GM12878 (cell line): ENCODE data around the gene AKT1S1. TPM values are rescaled to one million over a fixed set of nuclear protein-coding genes. Genes with fewer than 3 reads are reported as not detected.
A peak's percentile ranks its signal among the peaks of the same experiment; 100 is the strongest.

ENCODE experiments used
- ATAC-seq: fragments of 200-7000 bp; cut with Tn5 transposase; 3 replicates; pipeline ENCODE4 v1.9.1; 2020; ENCODE audit warnings: mild to moderate bottlenecking, moderate library complexity
- BruUV-seq: library from RNA; stranded (reverse); fragments of 400-500 nt; replicated peaks from 2 replicates; lab custom pipeline; 2021; lab: Mats Ljungman, UMichigan
- CTCF ChIA-PET: fragments of 300-600 bp; sonication (Branson Sonifier 250); formaldehyde crosslinking; extraction: SDS; loops from one replicate; lab custom pipeline; 2021; ENCODE audit warnings: inconsistent platforms; lab: Yijun Ruan, JAX
- POLR2A ChIA-PET: fragments of 350-600 bp; formaldehyde crosslinking; extraction: SDS; loops from one replicate; lab custom pipeline; 2021; ENCODE audit warnings: inconsistent platforms; lab: Charles Lee
- RAD21 ChIA-PET: fragments of 300-600 bp; sonication (Branson Sonifier 250); formaldehyde crosslinking; loops from one replicate; lab custom pipeline; 2023; ENCODE audit warnings: antibody characterized with exemption; ENCODE audit not compliant: unreplicated experiment; lab: Charles Lee
- SMC1A ChIA-PET: fragments of 300-600 bp; sonication (Branson Sonifier 250); formaldehyde crosslinking; loops from one replicate; lab custom pipeline; 2023; ENCODE audit not compliant: unreplicated experiment, uncharacterized antibody; lab: Charles Lee
- DNase-seq: peaks from one replicate; pipeline ENCODE4 v3.0.0-alpha.2; 2011; ENCODE audit warnings: low read depth, low spot score
- FAIRE-seq: peaks from 3 replicates; lab custom pipeline; 2011; peaks lifted over from hg19 to GRCh38; lab: Jason Lieb, UNC
- H2AFZ ChIP-seq: 2 replicates; pipeline ENCODE4 v1.6.0; 2011; ENCODE audit warnings: low read depth, low read length, control low read depth; ENCODE audit not compliant: control insufficient read depth
- H3K27ac ChIP-seq: 2 replicates; pipeline ENCODE4 v1.5.1; 2011; ENCODE audit warnings: control low read depth; ENCODE audit not compliant: control insufficient read depth, insufficient read depth
- H3K27me3 ChIP-seq, 2 experiments: replicated peaks in 1 of 2; 2 replicates each; pipeline versions ENCODE4 v1.6.0 to v1.6.1; 2011; ENCODE audit warnings: low read length in 1 of 2; ENCODE audit not compliant: control insufficient read depth in 2 of 2, insufficient read depth in 2 of 2
- H3K36me3 ChIP-seq, 2 experiments: 2 replicates each; pipeline ENCODE4 v1.5.1; 2011; ENCODE audit warnings: low read length in 1 of 2; ENCODE audit not compliant: control insufficient read depth in 2 of 2, insufficient read depth in 2 of 2
- H3K4me1 ChIP-seq: 2 replicates; pipeline ENCODE4 v1.6.1; 2011; ENCODE audit warnings: mild to moderate bottlenecking, low read length, moderate library complexity, mixed read lengths; ENCODE audit not compliant: control insufficient read depth, insufficient read depth
- H3K4me2 ChIP-seq: 2 replicates; pipeline ENCODE4 v1.6.0; 2011; ENCODE audit warnings: control low read depth; ENCODE audit not compliant: control insufficient read depth, insufficient read depth
- H3K4me3 ChIP-seq: fragments of 200-600 bp; sonication (generic); 2 replicates; pipeline ENCODE4 v1.5.1; 2016
- H3K79me2 ChIP-seq: 2 replicates; pipeline ENCODE4 v1.6.0; 2011; ENCODE audit warnings: low read length; ENCODE audit not compliant: control insufficient read depth, insufficient read depth
- H3K9ac ChIP-seq: 2 replicates; pipeline ENCODE4 v1.8.0; 2011; ENCODE audit warnings: low read length, control low read depth, mixed read lengths; ENCODE audit not compliant: control insufficient read depth, insufficient read depth
- H3K9me3 ChIP-seq: replicated peaks from 3 replicates; pipeline ENCODE4 v1.5.1; 2011; ENCODE audit warnings: mild to moderate bottlenecking, low read length; ENCODE audit not compliant: control insufficient read depth, insufficient read depth
- H4K20me1 ChIP-seq: 2 replicates; pipeline ENCODE4 v1.6.0; 2011; ENCODE audit not compliant: control insufficient read depth, insufficient read depth
- CBX3 ChIP-seq: fragments of 200-600 bp; sonication (generic); IDR thresholded peaks from 2 replicates; pipeline ENCODE4 v1.6.1; 2016; ENCODE audit warnings: low read depth, borderline replicate concordance
- IKZF2 ChIP-seq, 2 experiments: fragments of 450-650 bp; IDR thresholded peaks; 2 replicates each; pipeline ENCODE4 v1.6.1; 2017; ENCODE audit warnings: mild to moderate bottlenecking in 2 of 2, moderate library complexity in 2 of 2
- RELA ChIP-seq: fragments of 450-650 bp; IDR thresholded peaks from 2 replicates; pipeline ENCODE4 v1.8.0; 2014; ENCODE audit warnings: borderline replicate concordance; ENCODE audit not compliant: partially characterized antibody
- TCF12 ChIP-seq: IDR thresholded peaks from 2 replicates; pipeline ENCODE4 v1.6.1; 2011; ENCODE audit warnings: low read depth, mild to moderate bottlenecking, low read length
- ZNF274 ChIP-seq: IDR thresholded peaks from one replicate; pipeline ENCODE4 v1.8.0; 2011; ENCODE audit not compliant: insufficient read length, insufficient read depth
- WGBS: methylation state at CpG from one replicate; pipeline ENCODE4 v1.1.6; 2016; ENCODE audit warnings: low lambda C conversion rate; ENCODE audit not compliant: insufficient replicate concordance, insufficient coverage; ENCODE audit errors: missing lambda C conversion rate; 5-methylcytosine and 5-hydroxymethylcytosine counted together
- in situ Hi-C: fragments of 300-500 bp; cut with MboI; formaldehyde crosslinking; loops from 9 replicates; pipeline ENCODE4 v1.14.3; 2018; ENCODE audit warnings: mixed read lengths
- intact Hi-C: fragments of 100-400 bp; cut with micrococcal nuclease; formaldehyde crosslinking; loops from one replicate; pipeline ENCODE4 v1.14.2; 2022; ENCODE audit not compliant: unreplicated experiment
- polyA plus RNA-seq, 11 experiments: library from polyadenylated mRNA; depleted of rRNA in 4 of 11; unstranded in 6 of 11; stranded (reverse) in 5 of 11; fragments of >200 nt; fragmentation: Nextera tagmentation in 4 of 11; fragmentation: Illumina TruSeq in 1 of 11; extraction: Ambion mirVana in 4 of 11; extraction: Trizol in 1 of 11; gene quantifications; 1 replicate in 1 of 11; 2 replicates in 10 of 11; pipeline versions ENCODE4 v1.2.1 to v1.2.3, GENCODE V29; 2011 to 2016; ENCODE audit warnings: inconsistent platforms in 2 of 11, missing spikeins in 2 of 11, low read depth in 1 of 11
- total RNA-seq, 4 experiments: library from RNA; depleted of rRNA in 3 of 4; stranded (reverse); fragments of >200 nt in 3 of 4; fragmentation: Illumina TruSeq in 1 of 4; extraction: Trizol in 1 of 4; gene quantifications; 2 replicates each; pipeline versions ENCODE4 v1.2.1 to v1.2.3, GENCODE V29; 2013 to 2021
- TF ChIP-seq, protein P1 (sequence below): IDR thresholded peaks from 2 replicates; pipeline ENCODE4 v1.6.1; 2012; ENCODE audit warnings: low read length, inconsistent platforms
- TF ChIP-seq, protein P2 (sequence below): fragments of 450-650 bp; IDR thresholded peaks from 2 replicates; pipeline ENCODE4 v1.6.1; 2016; ENCODE audit warnings: mild to moderate bottlenecking

The AKT1S1 gene
- total and polyA plus RNA-seq, 10 of the 15 experiments (the other 5 are each of a cell fraction or from before 2014, with no cell fraction given) = 0.43 to 23.0 (median 12.3) TPM

DNA sequence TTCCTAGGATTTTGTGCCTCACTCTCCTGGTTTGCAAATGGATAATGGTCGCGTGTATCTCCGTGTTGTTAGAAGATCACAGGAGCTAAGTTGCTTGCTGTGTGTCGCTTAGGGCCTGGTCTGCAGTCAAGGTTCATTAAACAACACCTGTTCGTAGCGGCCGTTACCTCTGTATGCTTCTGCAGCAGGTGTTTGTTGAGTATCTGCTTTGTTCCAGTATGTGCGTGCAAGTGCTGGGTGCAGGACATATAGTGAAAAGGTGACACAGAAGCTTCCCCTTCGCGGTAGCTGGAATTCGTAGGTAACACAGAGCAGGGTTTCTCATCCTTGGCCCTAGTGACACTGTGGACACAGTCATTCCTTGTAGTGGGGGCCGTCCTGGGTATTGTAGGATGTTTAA, 53.7 kb downstream of the AKT1S1 start:
- H3K4me1 ChIP-seq = peaks cover 10% of the 10 kb centered on the region
- H3K4me2 ChIP-seq = peak overlapping the region; percentile 42
- no peak overlapping the region for H3K4me3 ChIP-seq
- no peak for TF ChIP-seq RELA
- 0 out of 2 replicates have a peak, but pooled peaks have one; percentile 21 for TF ChIP-seq TCF12
- intact Hi-C loops (no loop called here), in situ Hi-C loops (no loop called here)
- H4K20me1 ChIP-seq = peaks cover 3% of the 10 kb centered on the region
- peaks cover 26% of the 10 kb centered on the region for H3K79me2 ChIP-seq
- no peak for DNase-seq
- BruUV-seq = no TSS peak
- WGBS = 52% methylated on average over 12 of the region's 12 CpGs
- ATAC-seq = no peak
- RAD21 ChIA-PET = interaction anchor here (0.6 kb wide), 1 partner anchor 45 kb away, joined by 3 read pairs; no protein-coding TSS in a partner anchor
- no peaks in the 10 kb centered on the region for H3K9me3 ChIP-seq
- no peak for FAIRE-seq
- H3K36me3 ChIP-seq = peaks cover 3 to 18% of the 10 kb centered on the region in 2 experiments
- H3K27me3 ChIP-seq = no peaks in the 10 kb centered on the region
- H3K27ac ChIP-seq = 0 out of 2 replicates have a peak overlapping the region, but pooled peaks have one; percentile 19
- POLR2A ChIA-PET = interaction anchor here (0.6 kb wide), 1 partner anchor 92 kb away, joined by 5 read pairs; no protein-coding TSS in a partner anchor
- SMC1A ChIA-PET = no interaction called here
- CTCF ChIA-PET = no interaction called here
- no peak overlapping the region for H3K9ac ChIP-seq
- no peak overlapping the region for H2AFZ ChIP-seq

DNA sequence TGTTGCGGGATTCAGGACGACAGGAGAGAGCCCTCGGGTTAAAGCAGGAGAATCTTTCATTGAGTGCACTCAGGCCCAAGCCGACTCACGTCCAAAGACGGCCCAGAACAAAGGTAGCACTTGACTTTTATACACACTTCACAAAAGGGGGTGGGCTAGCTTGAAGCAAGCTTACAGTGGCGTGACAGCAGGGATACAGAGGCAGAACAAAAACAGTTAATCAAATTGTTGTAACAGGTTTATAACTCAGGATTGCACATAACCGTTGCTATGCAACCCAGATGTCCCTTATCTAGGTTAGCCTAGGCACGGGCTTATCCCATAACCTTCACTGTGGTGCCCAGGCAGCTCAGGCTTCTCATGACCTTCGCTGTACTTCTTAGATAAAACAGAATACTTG, 57.0 kb downstream of the AKT1S1 start:
- WGBS = 94% methylated on average over 10 of the region's 10 CpGs
- H3K27ac ChIP-seq = no peak overlapping the region
- ChIA-PET CTCF (interaction anchor here (0.6 to 1.8 kb wide), 2 partner anchors 45 to 48 kb away, joined by 3 to 6 read pairs; no protein-coding TSS in a partner anchor), SMC1A (interaction anchor here (1.2 kb wide), 1 partner anchor 30 kb away, joined by 4 read pairs; no protein-coding TSS in a partner anchor), POLR2A (interaction anchor here (0.7 kb wide), 1 partner anchor 33 kb away, joined by 3 read pairs; no protein-coding TSS in a partner anchor)
- H3K4me3 ChIP-seq = no peak overlapping the region
- H3K4me1 ChIP-seq = peaks cover 10% of the 10 kb centered on the region
- peaks cover 29% of the 10 kb centered on the region for H3K79me2 ChIP-seq
- no peak overlapping the region; the same call in 1 of the 2 replicates for H3K4me2 ChIP-seq
- ATAC-seq = no peak
- H4K20me1 ChIP-seq = no peaks in the 10 kb centered on the region; the same call in 1 of the 2 replicates
- DNase-seq = no peak
- H3K27me3 ChIP-seq = no peaks in the 10 kb centered on the region
- H3K9ac ChIP-seq = no peak overlapping the region
- intact Hi-C loops = no loop called here
- H3K36me3 ChIP-seq = peaks cover 0 to 15% of the 10 kb centered on the region in 2 experiments; a peak in 2 of 4 replicates
- TF ChIP-seq CBX3 = no peak
- TF ChIP-seq IKZF2 (IDR thresholded peaks at IDR 0.05) = no peak
- TF ChIP-seq ZNF274 = no peak
- TF ChIP-seq, protein P1, sequence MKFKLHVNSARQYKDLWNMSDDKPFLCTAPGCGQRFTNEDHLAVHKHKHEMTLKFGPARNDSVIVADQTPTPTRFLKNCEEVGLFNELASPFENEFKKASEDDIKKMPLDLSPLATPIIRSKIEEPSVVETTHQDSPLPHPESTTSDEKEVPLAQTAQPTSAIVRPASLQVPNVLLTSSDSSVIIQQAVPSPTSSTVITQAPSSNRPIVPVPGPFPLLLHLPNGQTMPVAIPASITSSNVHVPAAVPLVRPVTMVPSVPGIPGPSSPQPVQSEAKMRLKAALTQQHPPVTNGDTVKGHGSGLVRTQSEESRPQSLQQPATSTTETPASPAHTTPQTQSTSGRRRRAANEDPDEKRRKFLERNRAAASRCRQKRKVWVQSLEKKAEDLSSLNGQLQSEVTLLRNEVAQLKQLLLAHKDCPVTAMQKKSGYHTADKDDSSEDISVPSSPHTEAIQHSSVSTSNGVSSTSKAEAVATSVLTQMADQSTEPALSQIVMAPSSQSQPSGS = no peak
- TF ChIP-seq, protein P2, sequence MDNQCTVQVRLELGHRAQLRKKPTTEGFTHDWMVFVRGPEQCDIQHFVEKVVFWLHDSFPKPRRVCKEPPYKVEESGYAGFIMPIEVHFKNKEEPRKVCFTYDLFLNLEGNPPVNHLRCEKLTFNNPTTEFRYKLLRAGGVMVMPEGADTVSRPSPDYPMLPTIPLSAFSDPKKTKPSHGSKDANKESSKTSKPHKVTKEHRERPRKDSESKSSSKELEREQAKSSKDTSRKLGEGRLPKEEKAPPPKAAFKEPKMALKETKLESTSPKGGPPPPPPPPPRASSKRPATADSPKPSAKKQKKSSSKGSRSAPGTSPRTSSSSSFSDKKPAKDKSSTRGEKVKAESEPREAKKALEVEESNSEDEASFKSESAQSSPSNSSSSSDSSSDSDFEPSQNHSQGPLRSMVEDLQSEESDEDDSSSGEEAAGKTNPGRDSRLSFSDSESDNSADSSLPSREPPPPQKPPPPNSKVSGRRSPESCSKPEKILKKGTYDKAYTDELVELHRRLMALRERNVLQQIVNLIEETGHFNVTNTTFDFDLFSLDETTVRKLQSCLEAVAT = no peak
- TF ChIP-seq, all 136 proteins: peak for 0
- no TSS peak for BruUV-seq
- no peaks in the 10 kb centered on the region for H3K9me3 ChIP-seq
- RAD21 ChIA-PET = no interaction called here
- in situ Hi-C loops = no loop called here
- H2AFZ ChIP-seq = no peak overlapping the region
- FAIRE-seq = no peak
